ENCODE measurements around the gene OGA.
A peak's percentile ranks its signal among the peaks of the same experiment; 100 is the strongest.

DNA sequence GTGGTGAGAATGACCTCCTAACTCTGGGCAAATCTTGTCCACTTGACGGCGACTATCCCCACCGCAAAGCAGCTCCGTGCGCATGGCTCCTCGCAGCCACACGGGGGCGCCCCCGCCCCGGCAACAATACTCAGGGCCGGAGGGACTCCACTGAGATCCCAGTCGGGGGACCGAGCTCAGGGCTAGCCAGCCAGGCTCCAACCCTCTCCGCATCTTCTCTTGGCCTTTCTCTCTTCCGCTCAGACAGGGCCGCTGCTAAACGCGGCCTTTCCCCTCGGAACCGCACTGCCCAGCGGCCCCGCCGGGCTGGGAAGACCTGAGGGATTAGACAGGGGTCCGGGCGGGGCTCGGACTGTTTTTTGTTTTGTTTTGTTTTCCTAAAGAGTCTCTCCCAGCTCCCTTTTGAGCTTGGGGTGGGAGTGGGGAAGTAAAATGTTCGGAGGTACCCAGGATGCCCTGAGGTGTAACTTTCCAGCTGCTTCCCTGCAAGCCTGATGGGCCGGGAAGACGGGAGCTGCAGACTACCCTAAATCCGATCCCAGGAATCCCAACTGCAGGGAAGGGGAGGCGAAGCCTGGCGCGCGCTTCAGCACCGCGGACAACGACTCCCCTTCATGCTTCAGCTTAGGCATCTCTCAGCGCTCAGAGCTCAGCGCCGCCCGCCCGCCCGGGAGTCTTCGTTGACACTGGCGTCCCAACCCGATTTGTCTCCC, 22.7 kb upstream of the OGA start:
- TF ChIP-seq, protein P1, sequence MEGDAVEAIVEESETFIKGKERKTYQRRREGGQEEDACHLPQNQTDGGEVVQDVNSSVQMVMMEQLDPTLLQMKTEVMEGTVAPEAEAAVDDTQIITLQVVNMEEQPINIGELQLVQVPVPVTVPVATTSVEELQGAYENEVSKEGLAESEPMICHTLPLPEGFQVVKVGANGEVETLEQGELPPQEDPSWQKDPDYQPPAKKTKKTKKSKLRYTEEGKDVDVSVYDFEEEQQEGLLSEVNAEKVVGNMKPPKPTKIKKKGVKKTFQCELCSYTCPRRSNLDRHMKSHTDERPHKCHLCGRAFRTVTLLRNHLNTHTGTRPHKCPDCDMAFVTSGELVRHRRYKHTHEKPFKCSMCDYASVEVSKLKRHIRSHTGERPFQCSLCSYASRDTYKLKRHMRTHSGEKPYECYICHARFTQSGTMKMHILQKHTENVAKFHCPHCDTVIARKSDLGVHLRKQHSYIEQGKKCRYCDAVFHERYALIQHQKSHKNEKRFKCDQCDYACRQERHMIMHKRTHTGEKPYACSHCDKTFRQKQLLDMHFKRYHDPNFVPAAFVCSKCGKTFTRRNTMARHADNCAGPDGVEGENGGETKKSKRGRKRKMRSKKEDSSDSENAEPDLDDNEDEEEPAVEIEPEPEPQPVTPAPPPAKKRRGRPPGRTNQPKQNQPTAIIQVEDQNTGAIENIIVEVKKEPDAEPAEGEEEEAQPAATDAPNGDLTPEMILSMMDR (IDR thresholded peaks at IDR 0.05; ENCODE audit: low read length), result peak; percentile 95
- no peak for TF ChIP-seq EZH2 (optimal IDR thresholded peaks at IDR 0.05; ENCODE audit: low read depth, low read length)

Data from MM.1S (cell line).